B cell (primary cell): Measurements from ENCODE around the gene PSD. TPM values are rescaled to one million over a fixed set of nuclear protein-coding genes. Genes with fewer than 3 reads are reported as not detected.

Experiments
- ATAC-seq: fragments of 200-7000 bp; cut with Tn5 transposase; one replicate; pipeline ENCODE4 v1.10.0; 2021; ENCODE audit warnings: low read depth, mild to moderate bottlenecking, moderate number of reproducible peaks, moderate library complexity
- CTCF ChIA-PET: fragments of 350-600 bp; sonication (Branson Sonifier 250); formaldehyde crosslinking; loops from one replicate; lab custom pipeline; 2021; ENCODE audit warnings: antibody characterized with exemption, inconsistent platforms; lab: Charles Lee
- POLR2A ChIA-PET: fragments of 350-600 bp; sonication (Branson Sonifier 250); formaldehyde crosslinking; loops from one replicate; lab custom pipeline; 2021; ENCODE audit warnings: antibody characterized with exemption; lab: Charles Lee
- DNase-seq: peaks from one replicate; pipeline ENCODE4 v3.0.0; 2013
- H2AFZ ChIP-seq: 2 replicates; pipeline ENCODE4 v1.6.1; 2012; ENCODE audit warnings: mild to moderate bottlenecking, low read depth, low read length; ENCODE audit not compliant: insufficient read depth, poor library complexity, severe bottlenecking
- H3K27ac ChIP-seq, 2 donors: 1 replicate in 1 of 2; 2 replicates in 1 of 2; pipeline ENCODE4 v1.5.1; 2012 to 2013; ENCODE audit warnings: low read length in 2 of 2, mild to moderate bottlenecking in 2 of 2, moderate library complexity in 1 of 2
- H3K27me3 ChIP-seq, 4 experiments: fragments of 200-600 bp in 1 of 4; sonication (generic) in 1 of 4; replicated peaks in 1 of 4; 1 replicate in 2 of 4; 2 replicates in 2 of 4; pipeline versions ENCODE4 v1.6.1 to v1.7.0; 2013 to 2016; ENCODE audit warnings: low read length in 3 of 4, mild to moderate bottlenecking in 2 of 4, mixed read lengths in 1 of 4, moderate library complexity in 1 of 4; ENCODE audit not compliant: insufficient read depth in 4 of 4, control insufficient read depth in 3 of 4; ENCODE audit errors: control extremely low read depth in 1 of 4
- H3K36me3 ChIP-seq, 2 experiments: replicated peaks in 1 of 2; 1 replicate in 1 of 2; 2 replicates in 1 of 2; pipeline versions ENCODE4 v1.6.1 to v1.7.1; 2013; ENCODE audit warnings: low read length in 1 of 2; ENCODE audit not compliant: insufficient read depth in 2 of 2, control insufficient read depth in 1 of 2; ENCODE audit errors: control extremely low read depth in 1 of 2, extremely low read depth in 1 of 2
- H3K4me1 ChIP-seq, 2 donors: fragments of 200-600 bp in 1 of 2; sonication (generic) in 1 of 2; 1 replicate in 1 of 2; 2 replicates in 1 of 2; pipeline versions ENCODE4 v1.5.1 to v1.6.1; 2013 to 2017; ENCODE audit warnings: low read length in 2 of 2; ENCODE audit not compliant: control insufficient read depth in 2 of 2, insufficient read depth in 2 of 2
- H3K4me2 ChIP-seq: replicated peaks from 2 replicates; pipeline ENCODE3; 2012; ENCODE audit warnings: mild to moderate bottlenecking, low read depth, low read length; ENCODE audit not compliant: poor library complexity, severe bottlenecking
- H3K4me3 ChIP-seq, 5 experiments: fragments of 200-600 bp in 1 of 5; sonication (generic) in 1 of 5; 1 replicate in 3 of 5; 2 replicates in 2 of 5; pipeline versions ENCODE4 v1.5.1 to v1.7.0; 2011 to 2016; ENCODE audit warnings: low read length in 4 of 5, mild to moderate bottlenecking in 4 of 5, low read depth in 2 of 5, control low read depth in 1 of 5, moderate library complexity in 1 of 5; ENCODE audit not compliant: insufficient read depth in 1 of 5; ENCODE audit errors: control extremely low read depth in 1 of 5, extremely low read depth in 1 of 5
- H3K79me2 ChIP-seq: fragments of 200-600 bp; sonication (generic); one replicate; pipeline ENCODE4 v1.6.0; 2016; ENCODE audit warnings: low read length; ENCODE audit not compliant: control insufficient read depth, insufficient read depth
- H3K9ac ChIP-seq: fragments of 200-600 bp; sonication (generic); 2 replicates; pipeline ENCODE4 v1.6.1; 2017; ENCODE audit warnings: mild to moderate bottlenecking, low read length, moderate library complexity
- H3K9me3 ChIP-seq, 3 donors: one replicate each; pipeline versions ENCODE4 v1.6.1 to v1.7.1; 2013; ENCODE audit warnings: low read length in 2 of 3; ENCODE audit not compliant: control insufficient read depth in 2 of 3, insufficient read depth in 1 of 3; ENCODE audit errors: control extremely low read depth in 1 of 3
- H4K20me1 ChIP-seq: 2 replicates; pipeline ENCODE4 v1.6.0; 2012; ENCODE audit warnings: mild to moderate bottlenecking, low read length; ENCODE audit not compliant: insufficient read depth, control insufficient read depth, poor library complexity, severe bottlenecking
- H3K27ac Mint-ChIP-seq: one replicate; pipeline ENCODE4 v1.8.0; 2021; ENCODE audit warnings: mixed read lengths
- H3K27me3 Mint-ChIP-seq: one replicate; pipeline ENCODE4 v1.8.0; 2021; ENCODE audit warnings: mixed read lengths
- H3K4me1 Mint-ChIP-seq: one replicate; pipeline ENCODE4 v1.8.0; 2021; ENCODE audit warnings: mixed read lengths
- H3K4me3 Mint-ChIP-seq: one replicate; pipeline ENCODE4 v1.8.0; 2021; ENCODE audit warnings: mixed read lengths
- H3K9me3 Mint-ChIP-seq: one replicate; pipeline ENCODE4 v1.8.0; 2022; ENCODE audit warnings: mixed read lengths; ENCODE audit not compliant: insufficient read depth
- EZH2 ChIP-seq: IDR thresholded peaks from 2 replicates; pipeline ENCODE4 v1.6.1; 2012; ENCODE audit warnings: borderline replicate concordance, low read depth, mild to moderate bottlenecking, moderate library complexity, low read length; ENCODE audit not compliant: insufficient read depth, poor library complexity, severe bottlenecking
- WGBS: methylation state at CpG from one replicate; pipeline ENCODE4 v1.1.5; 2013; ENCODE audit warnings: missing lambda C conversion rate; ENCODE audit not compliant: insufficient coverage; 5-methylcytosine and 5-hydroxymethylcytosine counted together
- intact Hi-C: fragments of 100-400 bp; cut with micrococcal nuclease; formaldehyde crosslinking; loops from one replicate; pipeline ENCODE4 v1.10.0; 2022
- polyA plus RNA-seq: library from polyadenylated mRNA; depleted of rRNA; stranded (reverse); fragments of >200 nt; gene quantifications from 2 replicates; pipeline ENCODE4 v1.2.3, GENCODE V29; 2012
- total RNA-seq, 2 donors: library from RNA; stranded (reverse); fragments of 120-200 nt in 1 of 2; gene quantifications; 1 replicate in 1 of 2; 2 replicates in 1 of 2; pipeline versions ENCODE4 v1.2.3 to v1.2.4, GENCODE V29; 2013 to 2022
- TF ChIP-seq, protein P1 (sequence below): fragments of 200-600 bp; IDR thresholded peaks from one replicate; pipeline ENCODE4 v1.8.0; 2022; ENCODE audit warnings: antibody characterized with exemption, mild to moderate bottlenecking

PSD gene
- total and polyA plus RNA-seq, 2 donors (not counting 1 experiment from before 2014, with no cell fraction given) = 0.52 to 0.81 TPM

- 95% methylated on average over 11 of the region's 17 CpGs for WGBS
- H3K4me2 ChIP-seq = peak overlapping the region; percentile 87
- peaks cover 41% of the 10 kb centered on the region for H3K79me2 ChIP-seq
- TF ChIP-seq, protein P1, sequence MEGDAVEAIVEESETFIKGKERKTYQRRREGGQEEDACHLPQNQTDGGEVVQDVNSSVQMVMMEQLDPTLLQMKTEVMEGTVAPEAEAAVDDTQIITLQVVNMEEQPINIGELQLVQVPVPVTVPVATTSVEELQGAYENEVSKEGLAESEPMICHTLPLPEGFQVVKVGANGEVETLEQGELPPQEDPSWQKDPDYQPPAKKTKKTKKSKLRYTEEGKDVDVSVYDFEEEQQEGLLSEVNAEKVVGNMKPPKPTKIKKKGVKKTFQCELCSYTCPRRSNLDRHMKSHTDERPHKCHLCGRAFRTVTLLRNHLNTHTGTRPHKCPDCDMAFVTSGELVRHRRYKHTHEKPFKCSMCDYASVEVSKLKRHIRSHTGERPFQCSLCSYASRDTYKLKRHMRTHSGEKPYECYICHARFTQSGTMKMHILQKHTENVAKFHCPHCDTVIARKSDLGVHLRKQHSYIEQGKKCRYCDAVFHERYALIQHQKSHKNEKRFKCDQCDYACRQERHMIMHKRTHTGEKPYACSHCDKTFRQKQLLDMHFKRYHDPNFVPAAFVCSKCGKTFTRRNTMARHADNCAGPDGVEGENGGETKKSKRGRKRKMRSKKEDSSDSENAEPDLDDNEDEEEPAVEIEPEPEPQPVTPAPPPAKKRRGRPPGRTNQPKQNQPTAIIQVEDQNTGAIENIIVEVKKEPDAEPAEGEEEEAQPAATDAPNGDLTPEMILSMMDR = no peak
- no peak for TF ChIP-seq EZH2
- CTCF ChIA-PET = interaction anchor here (0.6 to 8.8 kb wide), 16 partner anchors 10 to 242 kb away, joined by 3 to 108 read pairs (median 6); partner anchors contain the start of genes C10orf95, CUEDC2, FBXL15 and PITX3
- no peaks in the 10 kb centered on the region for H3K27me3 ChIP-seq
- peaks cover 0 to 56% of the 10 kb centered on the region in 2 experiments for H3K36me3 ChIP-seq
- H2AFZ ChIP-seq = no peak overlapping the region
- Mint-ChIP-seq H3K4me3 (peak overlapping the region; percentile 82), H3K9me3 (no peaks in the 10 kb centered on the region), H3K27me3 (no peaks in the 10 kb centered on the region), H3K27ac (peak overlapping the region; percentile 92), H3K4me1 (peaks cover 46% of the 10 kb centered on the region)
- no peak overlapping the region for H3K4me3 ChIP-seq
- H3K9me3 ChIP-seq = no peaks in the 10 kb centered on the region
- peak overlapping the region; percentile 74 to 80 for H3K27ac ChIP-seq
- peaks cover 88% of the 10 kb centered on the region for H4K20me1 ChIP-seq
- H3K4me1 ChIP-seq = peaks cover 36 to 46% of the 10 kb centered on the region in 2 donors
- H3K9ac ChIP-seq = peak overlapping the region; percentile 57
- intact Hi-C loops = no loop called here
- DNase-seq = no peak
- ATAC-seq = no peak
- POLR2A ChIA-PET = interaction anchor here (0.6 to 2.6 kb wide), 4 partner anchors 21 to 246 kb away, joined by 3 to 11 read pairs (median 6); partner anchors contain the start of genes C10orf95, CUEDC2 and FBXL15
Measured at GRCh38 chr10:102400076-102400475, 18.5 kb downstream of the PSD start.
